GM12892 (cell line): ENCODE results near the gene TBX5.

ENCODE experiments used
- POLR2AphosphoS5 ChIP-seq: IDR thresholded peaks from 2 replicates; pipeline ENCODE4 v1.6.1; 2011; ENCODE audit warnings: low read depth, low read length, control low read depth
- TAF1 ChIP-seq: IDR thresholded peaks from 2 replicates; pipeline ENCODE4 v1.6.1; 2011; ENCODE audit warnings: low read depth, mild to moderate bottlenecking, control low read depth, low read length, borderline replicate concordance

DNA sequence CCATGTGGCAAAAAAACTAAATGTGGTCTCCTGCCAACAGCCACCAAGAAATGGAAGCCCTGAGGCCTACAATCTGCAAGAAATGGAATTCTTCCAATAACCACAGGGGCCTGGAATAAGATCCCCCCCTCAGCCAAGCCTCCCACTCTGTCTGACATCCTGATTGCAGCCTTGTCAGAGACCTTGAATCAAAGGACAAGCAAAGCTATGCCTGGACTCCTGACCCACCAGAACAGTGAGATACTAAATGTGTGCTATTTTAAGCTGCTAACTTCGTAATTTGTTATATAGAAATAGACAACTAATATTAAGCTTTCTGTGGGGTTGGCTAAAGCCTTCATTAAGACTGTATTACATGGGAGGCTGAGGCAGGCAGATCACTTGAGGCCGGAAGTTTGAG is 77.7 kb downstream of the TBX5 start:
- TF ChIP-seq POLR2AphosphoS5: no peak
- no peak for TF ChIP-seq TAF1
